SK-N-SH (cell line): ENCODE measurements around the gene NPC1.

ENCODE experiments used
- CHD2 ChIP-seq: fragments of 150-350 bp; IDR thresholded peaks from 2 replicates; pipeline ENCODE4 v1.6.1; 2018; ENCODE audit warnings: low read length; ENCODE audit not compliant: partially characterized antibody
- CTCF ChIP-seq: fragments of 200-600 bp; sonication (generic); IDR thresholded peaks from 2 replicates; pipeline ENCODE4 v1.6.1; 2017; ENCODE audit warnings: antibody characterized with exemption, mild to moderate bottlenecking, moderate library complexity
- EP300 ChIP-seq, 2 experiments: IDR thresholded peaks; 2 replicates each; pipeline versions ENCODE4 v1.4.0 to v1.6.1; 2012; ENCODE audit warnings: borderline replicate concordance in 1 of 2, low read depth in 1 of 2, low read length in 1 of 2
- PBX3 ChIP-seq: IDR thresholded peaks from 2 replicates; pipeline ENCODE4; 2012
- RCOR1 ChIP-seq: fragments of 150-350 bp; IDR thresholded peaks from 2 replicates; pipeline ENCODE4 v1.6.1; 2017; ENCODE audit warnings: antibody characterized with exemption, low read length
- YY1 ChIP-seq: IDR thresholded peaks from 2 replicates; pipeline ENCODE4 v1.4.0; 2012; ENCODE audit warnings: low read depth, mild to moderate bottlenecking

GRCh38 chr18:23617412-23618014 lies 31.2 kb upstream of the NPC1 start:
- no peak for TF ChIP-seq PBX3
- no peak for TF ChIP-seq CTCF
- TF ChIP-seq RCOR1 = no peak
- no peak for TF ChIP-seq CHD2
- TF ChIP-seq YY1 = no peak
- TF ChIP-seq EP300 (IDR thresholded peaks at IDR 0.05; ENCODE audit: borderline replicate concordance in 1 of 2, low read depth in 1 of 2, low read length in 1 of 2) = no peak
